HL-60/S4 treated with retinoic acid at 250 ng/mL for 4 days and 3 days (cell line): ENCODE data around the gene PGA5.
"Not testable (repeated sequence)": the region's sequence is repeated elsewhere in the genome, so short reads cannot be mapped to it uniquely, and the experiment has no call there.

Experiments
- in situ Hi-C: fragments of 300-500 bp; cut with MboI; formaldehyde crosslinking; loops from 2 replicates; pipeline ENCODE4 v1.7.0; 2022; ENCODE audit warnings: low sequenced_read_pairs

Gene PGA5

GRCh38 chr11:61226457-61227137 is 14.4 kb upstream of the PGA5 start:
- in situ Hi-C loops: not testable (repeated sequence)

GRCh38 chr11:61229458-61229857 is 11.5 kb upstream of the PGA5 start:
- in situ Hi-C loops: not testable (repeated sequence)

- in situ Hi-C loops: not testable (repeated sequence)
These were observed 9.9 kb upstream of the PGA5 start for GRCh38 chr11:61231033-61231432.

GRCh38 chr11:61231585-61231984 is 9.4 kb upstream of the PGA5 start:
- in situ Hi-C loops: not testable (repeated sequence)

- in situ Hi-C loops: not testable (repeated sequence)
These were observed 8.3 kb upstream of the PGA5 start for GRCh38 chr11:61232548-61233145.

- in situ Hi-C loops: not testable (repeated sequence)
These were observed 3.8 kb upstream of the PGA5 start for GRCh38 chr11:61237130-61237529.

- in situ Hi-C loops: not testable (repeated sequence)
These were observed 687 bp upstream of the PGA5 start for GRCh38 chr11:61240288-61240687.

- in situ Hi-C loops: not testable (repeated sequence)
These were observed 551 bp downstream of the PGA5 start for GRCh38 chr11:61241526-61241925.

- in situ Hi-C loops: not testable (repeated sequence)
These were observed 4.4 kb downstream of the PGA5 start for GRCh38 chr11:61245284-61245964.

GRCh38 chr11:61248071-61248470 is 7.1 kb downstream of the PGA5 start:
- in situ Hi-C loops: not testable (repeated sequence)

- in situ Hi-C loops: not testable (repeated sequence)
These were observed 8.2 kb downstream of the PGA5 start for GRCh38 chr11:61249201-61249600.

GRCh38 chr11:61250796-61251765 is 10.1 kb downstream of the PGA5 start:
- in situ Hi-C loops: not testable (repeated sequence)

- in situ Hi-C loops: not testable (repeated sequence)
These were observed 11.4 kb downstream of the PGA5 start for GRCh38 chr11:61252332-61252731.

- in situ Hi-C loops: no loop called here
These were observed 13.5 kb downstream of the PGA5 start for GRCh38 chr11:61254403-61255025.

GRCh38 chr11:61256710-61257482 is 15.9 kb downstream of the PGA5 start:
- in situ Hi-C loops: no loop called here

GRCh38 chr11:61258546-61258945 is 17.6 kb downstream of the PGA5 start:
- in situ Hi-C loops: no loop called here

GRCh38 chr11:61259363-61259762 is 18.4 kb downstream of the PGA5 start:
- in situ Hi-C loops: no loop called here

- in situ Hi-C loops: no loop called here
These were observed 23.4 kb downstream of the PGA5 start for GRCh38 chr11:61264371-61264770.

GRCh38 chr11:61264795-61265194 is 23.8 kb downstream of the PGA5 start:
- in situ Hi-C loops: no loop called here

- in situ Hi-C loops: no loop called here
These were observed 24.4 kb downstream of the PGA5 start for GRCh38 chr11:61265357-61265756.
